ENCODE results near the gene GPR6.

The GPR6 gene

GRCh38 chr6:109978174-109979032, at the start of gene GPR6:
Gene GPR6 (plus strand): TSS chr6:109978311. CDS start chr6:109979113, 802 bp downstream.
- DNase-seq (ENCODE audit: low read depth, low spot score): no peak

GRCh38 chr6:109934293-109934692, 43.8 kb upstream of the GPR6 start:
- no peak for DNase-seq (ENCODE audit: low read depth, low spot score)

GRCh38 chr6:109939654-109940053, 38.5 kb upstream of the GPR6 start:
- no peak for DNase-seq (ENCODE audit: low read depth, low spot score)

GRCh38 chr6:109944448-109944847, 33.7 kb upstream of the GPR6 start:
- no peak for DNase-seq (ENCODE audit: low read depth, low spot score)

- DNase-seq (ENCODE audit: low read depth, low spot score): no peak
Observed at GRCh38 chr6:109945091-109945490, 33.0 kb upstream of the GPR6 start.

GRCh38 chr6:109946979-109947378, 31.1 kb upstream of the GPR6 start:
- DNase-seq (ENCODE audit: low read depth, low spot score): no peak

GRCh38 chr6:109949281-109950065, 28.6 kb upstream of the GPR6 start:
- no peak for DNase-seq (ENCODE audit: low read depth, low spot score)

- no peak for DNase-seq (ENCODE audit: low read depth, low spot score)
Observed at GRCh38 chr6:109955491-109955890, 22.6 kb upstream of the GPR6 start.

- DNase-seq (ENCODE audit: low read depth, low spot score): no peak
Observed at GRCh38 chr6:109958626-109959025, 19.5 kb upstream of the GPR6 start.

- DNase-seq (ENCODE audit: low read depth, low spot score): no peak
Observed at GRCh38 chr6:109961611-109962041, 16.5 kb upstream of the GPR6 start.

GRCh38 chr6:109962271-109962670, 15.8 kb upstream of the GPR6 start:
- no peak for DNase-seq (ENCODE audit: low read depth, low spot score)

- DNase-seq (ENCODE audit: low read depth, low spot score): no peak
Observed at GRCh38 chr6:109963598-109964170, 14.4 kb upstream of the GPR6 start.

- DNase-seq (ENCODE audit: low read depth, low spot score): no peak
Observed at GRCh38 chr6:109964949-109965348, 13.2 kb upstream of the GPR6 start.

GRCh38 chr6:109966299-109966698, 11.8 kb upstream of the GPR6 start:
- DNase-seq (ENCODE audit: low read depth, low spot score): no peak

- DNase-seq (ENCODE audit: low read depth, low spot score): no peak
Observed at GRCh38 chr6:109977791-109978173, 329 bp upstream of the GPR6 start.

GRCh38 chr6:109979033-109979921, 1.2 kb downstream of the GPR6 start:
- no peak for DNase-seq (ENCODE audit: low read depth, low spot score)

GRCh38 chr6:109984410-109984809, 6.3 kb downstream of the GPR6 start:
- no peak for DNase-seq (ENCODE audit: low read depth, low spot score)

- no peak for DNase-seq (ENCODE audit: low read depth, low spot score)
Observed at GRCh38 chr6:109987196-109987595, 9.1 kb downstream of the GPR6 start.

- DNase-seq (ENCODE audit: low read depth, low spot score): no peak
Observed at GRCh38 chr6:109991201-109992101, 13.3 kb downstream of the GPR6 start.

- DNase-seq (ENCODE audit: low read depth, low spot score): no peak
Observed at GRCh38 chr6:109998159-109998785, 20.2 kb downstream of the GPR6 start.

Measured in smooth muscle cell of the brain vasculature (primary cell).